ENCODE data around the gene TMPRSS15. TPM values are rescaled to one million over a fixed set of nuclear protein-coding genes. Genes with fewer than 3 reads are reported as not detected.

The TMPRSS15 gene
- total RNA-seq, 1 donor from 2014 or later: not detected

DNA sequence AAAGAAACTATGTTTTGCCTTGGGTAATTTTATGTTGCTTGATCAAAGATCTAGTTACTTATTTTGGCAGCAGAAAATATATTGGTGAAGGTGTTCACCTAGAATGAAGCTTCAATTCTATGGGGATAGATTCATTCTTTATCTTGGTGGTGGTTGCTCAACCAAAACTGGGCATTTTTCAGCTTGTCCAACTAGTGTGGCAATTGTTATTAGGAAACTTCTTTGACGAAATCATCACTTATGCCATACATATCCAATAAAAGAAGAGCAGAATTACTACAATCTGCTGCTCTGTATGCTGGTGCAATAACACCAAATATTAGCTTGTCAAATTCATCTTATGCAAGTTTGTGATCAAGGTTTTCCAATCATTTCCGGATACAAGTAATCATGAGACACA, 26.8 kb upstream of the TMPRSS15 start:
- Mint-ChIP-seq H3K4me1 (no peaks in the 10 kb centered on the region), H3K9me3 (no peaks in the 10 kb centered on the region), H3K4me3 (no peak overlapping the region), H3K27ac (ENCODE audit: unreplicated experiment) (no peak overlapping the region), H3K27me3 (ENCODE audit: low read depth) (no peaks in the 10 kb centered on the region), H3K36me3 (ENCODE audit: low read depth) (no peaks in the 10 kb centered on the region)
- no peak for DNase-seq (ENCODE audit: low read depth, low spot score)
- TF ChIP-seq, protein P1, sequence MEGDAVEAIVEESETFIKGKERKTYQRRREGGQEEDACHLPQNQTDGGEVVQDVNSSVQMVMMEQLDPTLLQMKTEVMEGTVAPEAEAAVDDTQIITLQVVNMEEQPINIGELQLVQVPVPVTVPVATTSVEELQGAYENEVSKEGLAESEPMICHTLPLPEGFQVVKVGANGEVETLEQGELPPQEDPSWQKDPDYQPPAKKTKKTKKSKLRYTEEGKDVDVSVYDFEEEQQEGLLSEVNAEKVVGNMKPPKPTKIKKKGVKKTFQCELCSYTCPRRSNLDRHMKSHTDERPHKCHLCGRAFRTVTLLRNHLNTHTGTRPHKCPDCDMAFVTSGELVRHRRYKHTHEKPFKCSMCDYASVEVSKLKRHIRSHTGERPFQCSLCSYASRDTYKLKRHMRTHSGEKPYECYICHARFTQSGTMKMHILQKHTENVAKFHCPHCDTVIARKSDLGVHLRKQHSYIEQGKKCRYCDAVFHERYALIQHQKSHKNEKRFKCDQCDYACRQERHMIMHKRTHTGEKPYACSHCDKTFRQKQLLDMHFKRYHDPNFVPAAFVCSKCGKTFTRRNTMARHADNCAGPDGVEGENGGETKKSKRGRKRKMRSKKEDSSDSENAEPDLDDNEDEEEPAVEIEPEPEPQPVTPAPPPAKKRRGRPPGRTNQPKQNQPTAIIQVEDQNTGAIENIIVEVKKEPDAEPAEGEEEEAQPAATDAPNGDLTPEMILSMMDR (conservative IDR thresholded peaks at IDR 0.05): no peak

GRCh38 chr21:18424276-18424675, 20.7 kb upstream of the TMPRSS15 start:
- Mint-ChIP-seq H3K27ac (ENCODE audit: unreplicated experiment) (no peak overlapping the region), H3K9me3 (no peaks in the 10 kb centered on the region), H3K4me1 (no peaks in the 10 kb centered on the region), H3K4me3 (no peak overlapping the region), H3K27me3 (ENCODE audit: low read depth) (no peaks in the 10 kb centered on the region), H3K36me3 (ENCODE audit: low read depth) (no peaks in the 10 kb centered on the region)
- TF ChIP-seq, protein P1 (conservative IDR thresholded peaks at IDR 0.05): no peak
- no peak for DNase-seq (ENCODE audit: low read depth, low spot score)

- H3K27ac Mint-ChIP-seq (ENCODE audit: unreplicated experiment): no peak overlapping the region
- no peaks in the 10 kb centered on the region for H3K4me1 Mint-ChIP-seq
- TF ChIP-seq, protein P1 (conservative IDR thresholded peaks at IDR 0.05): no peak
- DNase-seq (ENCODE audit: low read depth, low spot score): no peak
- H3K9me3 Mint-ChIP-seq: no peaks in the 10 kb centered on the region
- no peaks in the 10 kb centered on the region for H3K36me3 Mint-ChIP-seq (ENCODE audit: low read depth)
- no peak overlapping the region for H3K4me3 Mint-ChIP-seq
- H3K27me3 Mint-ChIP-seq (ENCODE audit: low read depth): no peaks in the 10 kb centered on the region
Measured at GRCh38 chr21:18417141-18417790, 13.7 kb upstream of the TMPRSS15 start.

GRCh38 chr21:18411565-18411964, 8.0 kb upstream of the TMPRSS15 start:
- Mint-ChIP-seq H3K4me1 (peaks cover 4% of the 10 kb centered on the region), H3K36me3 (ENCODE audit: low read depth) (no peaks in the 10 kb centered on the region), H3K27ac (ENCODE audit: unreplicated experiment) (no peak overlapping the region), H3K27me3 (ENCODE audit: low read depth) (no peaks in the 10 kb centered on the region), H3K4me3 (no peak overlapping the region), H3K9me3 (no peaks in the 10 kb centered on the region)
- TF ChIP-seq, protein P1 (conservative IDR thresholded peaks at IDR 0.05): no peak
- no peak for DNase-seq (ENCODE audit: low read depth, low spot score)

GRCh38 chr21:18409579-18409978, 6.0 kb upstream of the TMPRSS15 start:
- no peak for DNase-seq (ENCODE audit: low read depth, low spot score)
- TF ChIP-seq, protein P1 (conservative IDR thresholded peaks at IDR 0.05): no peak
- no peaks in the 10 kb centered on the region for H3K27me3 Mint-ChIP-seq (ENCODE audit: low read depth)
- H3K27ac Mint-ChIP-seq (ENCODE audit: unreplicated experiment): no peak overlapping the region
- peaks cover 10% of the 10 kb centered on the region for H3K4me1 Mint-ChIP-seq
- no peaks in the 10 kb centered on the region for H3K9me3 Mint-ChIP-seq
- H3K36me3 Mint-ChIP-seq (ENCODE audit: low read depth): no peaks in the 10 kb centered on the region
- H3K4me3 Mint-ChIP-seq: no peak overlapping the region

Measured in neural crest cell (in vitro differentiated cells).